Kidney epithelial cell (primary cell): ENCODE data around the gene MYO1F. TPM values are rescaled to one million over a fixed set of nuclear protein-coding genes. Genes with fewer than 3 reads are reported as not detected.

Experiments
- DNase-seq: peaks from one replicate; pipeline ENCODE4 v3.0.0-alpha.2; 2010; ENCODE audit warnings: low read depth
- H3K27me3 ChIP-seq: 2 replicates; pipeline ENCODE4 v1.6.0; 2011; ENCODE audit warnings: low read length; ENCODE audit not compliant: control insufficient read depth, insufficient read depth
- H3K36me3 ChIP-seq: 2 replicates; pipeline ENCODE4 v1.5.1; 2011; ENCODE audit warnings: low read length; ENCODE audit not compliant: control insufficient read depth, insufficient read depth
- H3K4me3 ChIP-seq: 2 replicates; pipeline ENCODE4 v1.5.1; 2011; ENCODE audit warnings: low read depth, mild to moderate bottlenecking, control low read depth, low read length
- CTCF ChIP-seq: IDR thresholded peaks from 2 replicates; pipeline ENCODE4 v1.5.1; 2011; ENCODE audit warnings: mild to moderate bottlenecking, moderate library complexity, low read length, control low read depth, inconsistent platforms; ENCODE audit not compliant: insufficient read depth, poor library complexity, severe bottlenecking
- total RNA-seq: library from RNA; depleted of rRNA; stranded (reverse); fragments of >200 nt; gene quantifications from 2 replicates; pipeline ENCODE4 v1.2.3, GENCODE V29; 2015

Gene MYO1F
- total RNA-seq, 1 donor from 2014 or later, result 0.08 TPM

GRCh38 chr19:8550070-8550469, 27.2 kb downstream of the MYO1F start:
- TF ChIP-seq CTCF, result no peak
- Histone ChIP-seq H3K36me3 (no peaks in the 10 kb centered on the region), H3K4me3 (no peak overlapping the region), H3K27me3 (no peaks in the 10 kb centered on the region)
- no peak for DNase-seq

GRCh38 chr19:8545743-8546142, 31.5 kb downstream of the MYO1F start:
- Histone ChIP-seq H3K4me3 (no peak overlapping the region), H3K27me3 (no peaks in the 10 kb centered on the region), H3K36me3 (no peaks in the 10 kb centered on the region)
- no peak for TF ChIP-seq CTCF
- DNase-seq, result no peak

- H3K36me3 ChIP-seq, result no peaks in the 10 kb centered on the region
- no peaks in the 10 kb centered on the region for H3K27me3 ChIP-seq
- no peak overlapping the region for H3K4me3 ChIP-seq
- no peak for TF ChIP-seq CTCF
- no peak for DNase-seq
Measured at GRCh38 chr19:8544168-8544567, 33.1 kb downstream of the MYO1F start.

GRCh38 chr19:8539621-8540149, 37.6 kb downstream of the MYO1F start:
- DNase-seq, result no peak
- Histone ChIP-seq H3K27me3 (no peaks in the 10 kb centered on the region), H3K36me3 (no peaks in the 10 kb centered on the region), H3K4me3 (no peak overlapping the region)
- TF ChIP-seq CTCF, result no peak

- H3K36me3 ChIP-seq, result no peaks in the 10 kb centered on the region
- no peak overlapping the region for H3K4me3 ChIP-seq
- peaks cover 2% of the 10 kb centered on the region for H3K27me3 ChIP-seq
- no peak for DNase-seq
- no peak for TF ChIP-seq CTCF
Measured at GRCh38 chr19:8537099-8537498, 40.1 kb downstream of the MYO1F start.

- no peak overlapping the region for H3K4me3 ChIP-seq
- H3K36me3 ChIP-seq, result no peaks in the 10 kb centered on the region
- peaks cover 2% of the 10 kb centered on the region for H3K27me3 ChIP-seq
- DNase-seq, result no peak
- no peak for TF ChIP-seq CTCF
Measured at GRCh38 chr19:8536282-8536681, 41.0 kb downstream of the MYO1F start.
